HG03439 (cell line): Measurements from ENCODE around the gene DNAJC4.

Experiments used
- ATAC-seq: cut with Tn5 transposase; IDR thresholded peaks from one replicate; pipeline ENCODE4 v1.9.1; 2021; ENCODE audit warnings: mild to moderate bottlenecking, moderate library complexity; ENCODE audit not compliant: unreplicated experiment

DNAJC4 gene

GRCh38 chr11:64255135-64256128 lies 25.1 kb downstream of the DNAJC4 start:
- ATAC-seq = no peak

- ATAC-seq = no peak
These were observed 26.0 kb downstream of the DNAJC4 start for GRCh38 chr11:64256300-64256699.

GRCh38 chr11:64258356-64258755 lies 28.0 kb downstream of the DNAJC4 start:
- ATAC-seq = no peak

- ATAC-seq = no peak
These were observed 28.7 kb downstream of the DNAJC4 start for GRCh38 chr11:64258946-64259532.

- ATAC-seq = no peak
These were observed 29.3 kb downstream of the DNAJC4 start for GRCh38 chr11:64259533-64260067.

- no peak for ATAC-seq
These were observed 29.9 kb downstream of the DNAJC4 start for GRCh38 chr11:64260147-64260708.

- no peak for ATAC-seq
These were observed 31.3 kb downstream of the DNAJC4 start for GRCh38 chr11:64261556-64262080.

- no peak for ATAC-seq
These were observed 32.1 kb downstream of the DNAJC4 start for GRCh38 chr11:64262271-64263002.

- ATAC-seq = no peak
These were observed 32.9 kb downstream of the DNAJC4 start for GRCh38 chr11:64263021-64263946.

- ATAC-seq = no peak
These were observed 33.6 kb downstream of the DNAJC4 start for GRCh38 chr11:64263947-64264317.

- no peak for ATAC-seq
These were observed 34.1 kb downstream of the DNAJC4 start for GRCh38 chr11:64264371-64264852.

- no peak for ATAC-seq
These were observed 35.1 kb downstream of the DNAJC4 start for GRCh38 chr11:64265176-64266160.

- no peak for ATAC-seq
These were observed 36.0 kb downstream of the DNAJC4 start for GRCh38 chr11:64266339-64266738.

GRCh38 chr11:64267207-64267945 lies 37.0 kb downstream of the DNAJC4 start:
- no peak for ATAC-seq

- ATAC-seq = no peak
These were observed 37.9 kb downstream of the DNAJC4 start for GRCh38 chr11:64268025-64268892.

- peak; percentile 13 for ATAC-seq
These were observed 38.7 kb downstream of the DNAJC4 start for GRCh38 chr11:64268893-64269539.
